K562 (cell line): ENCODE data around the gene CLDN15. TPM values are rescaled to one million over a fixed set of nuclear protein-coding genes. Genes with fewer than 3 reads are reported as not detected.

Source experiments
- ARNT ChIP-seq, 2 experiments: fragments of 450-650 bp; IDR thresholded peaks; 2 replicates each; pipeline ENCODE4 v1.6.1; 2016; ENCODE audit warnings: mild to moderate bottlenecking in 1 of 2
- BCL6 ChIP-seq: fragments of 250-450 bp; sonication (Bioruptor Pico); IDR thresholded peaks from 2 replicates; pipeline ENCODE4 v1.4.0; 2020
- CHD2 ChIP-seq: IDR thresholded peaks from 2 replicates; pipeline ENCODE4 v1.6.1; 2011; ENCODE audit warnings: low read depth, low read length
- CREBBP ChIP-seq: IDR thresholded peaks from one replicate; pipeline ENCODE4 v1.6.1; 2012; ENCODE audit warnings: low read depth, mild to moderate bottlenecking, control low read depth, inconsistent platforms, low read length
- EP400 ChIP-seq: fragments of 450-650 bp; IDR thresholded peaks from 2 replicates; pipeline ENCODE4 v1.6.1; 2017; ENCODE audit warnings: antibody characterized with exemption, mild to moderate bottlenecking, moderate library complexity
- HNRNPK ChIP-seq: fragments of 200-400 bp; formaldehyde crosslinking; IDR thresholded peaks from one replicate; pipeline ENCODE4 v1.6.1; 2018; ENCODE audit warnings: mild to moderate bottlenecking, low read depth, low read length; ENCODE audit not compliant: poor library complexity, severe bottlenecking
- KLF10 ChIP-seq: fragments of 250-450 bp; sonication (Bioruptor Pico); IDR thresholded peaks from 2 replicates; pipeline ENCODE4 v1.6.1; 2021; ENCODE audit warnings: matching md5 sums
- MXI1 ChIP-seq: IDR thresholded peaks from 2 replicates; pipeline ENCODE4 v1.6.1; 2011; ENCODE audit warnings: low read depth, mild to moderate bottlenecking, improper control_type of control experiment, low read length
- MYC ChIP-seq, 2 experiments: fragments of 250-450 bp in 1 of 2; sonication (Bioruptor Pico) in 1 of 2; IDR thresholded peaks; 2 replicates each; pipeline versions ENCODE4 v1.5.1 to v1.6.1; 2012 to 2021; ENCODE audit warnings: low read depth in 2 of 2, borderline replicate concordance in 1 of 2, improper control_type of control experiment in 1 of 2, low read length in 1 of 2, mild to moderate bottlenecking in 1 of 2, moderate library complexity in 1 of 2
- RAD21 ChIP-seq, 2 experiments: fragments of 250-450 bp in 1 of 2; fragments of 450-650 bp in 1 of 2; sonication (Bioruptor Pico) in 1 of 2; formaldehyde crosslinking in 1 of 2; IDR thresholded peaks in 1 of 2; conservative IDR thresholded peaks in 1 of 2; 2 replicates each; pipeline versions ENCODE4 v1.4.0 to v1.8.0; 2020 to 2022; ENCODE audit warnings: mild to moderate bottlenecking in 2 of 2, moderate library complexity in 1 of 2
- TAF15 ChIP-seq: fragments of 200-400 bp; formaldehyde crosslinking; IDR thresholded peaks from 2 replicates; pipeline ENCODE4 v1.6.1; 2017; ENCODE audit warnings: mild to moderate bottlenecking, low read depth, low read length, moderate library complexity
- TBL1XR1 ChIP-seq, 2 experiments: IDR thresholded peaks; 2 replicates each; pipeline ENCODE4 v1.6.1; 2012; ENCODE audit warnings: improper control_type of control experiment in 2 of 2, low read length in 2 of 2, mild to moderate bottlenecking in 1 of 2
- ZSCAN29 ChIP-seq: fragments of 450-650 bp; IDR thresholded peaks from 2 replicates; pipeline ENCODE4 v1.6.1; 2017
- polyA plus RNA-seq, 8 experiments: library from polyadenylated mRNA; depleted of rRNA in 4 of 8; stranded (reverse) in 5 of 8; unstranded in 3 of 8; fragments of >200 nt; fragmentation: Nextera tagmentation in 2 of 8; fragmentation: Illumina TruSeq in 1 of 8; extraction: Ambion mirVana in 2 of 8; extraction: Trizol in 1 of 8; gene quantifications; 2 replicates each; pipeline versions ENCODE4 v1.2.1 to v1.2.3, GENCODE V29; 2011 to 2014; ENCODE audit warnings: inconsistent platforms in 1 of 8, missing spikeins in 1 of 8
- total RNA-seq, 7 experiments: library from RNA; depleted of rRNA in 6 of 7; stranded (reverse); fragments of >200 nt in 6 of 7; fragmentation: Illumina TruSeq in 2 of 7; extraction: Trizol in 2 of 7; gene quantifications; 2 replicates each; pipeline versions ENCODE4 v1.2.1 to v1.2.3, GENCODE V29; 2011 to 2021; ENCODE audit warnings: low replicate concordance in 1 of 7
- TF ChIP-seq, protein P1 (sequence below): fragments of 250-450 bp; sonication (Bioruptor Pico); IDR thresholded peaks from 2 replicates; pipeline ENCODE4 v1.5.0; 2021
- TF ChIP-seq, protein P2 (sequence below), 3 experiments: IDR thresholded peaks in 2 of 3; conservative IDR thresholded peaks in 1 of 3; 2 replicates each; pipeline ENCODE4 v1.5.1; 2011 to 2012; ENCODE audit warnings: low read length in 3 of 3, mild to moderate bottlenecking in 3 of 3, control low read depth in 2 of 3, improper control_type of control experiment in 1 of 3, inconsistent platforms in 1 of 3, low read depth in 1 of 3, mixed read lengths in 1 of 3, moderate library complexity in 1 of 3; ENCODE audit not compliant: insufficient read depth in 2 of 3
- TF ChIP-seq, protein P3 (sequence below): fragments of 250-450 bp; sonication (Bioruptor Pico); IDR thresholded peaks from 2 replicates; pipeline ENCODE4 v1.4.0; 2020; ENCODE audit warnings: mild to moderate bottlenecking
- TF ChIP-seq, protein P4 (sequence below), 2 experiments: fragments of 450-650 bp in 1 of 2; sonication (generic) in 1 of 2; formaldehyde crosslinking; conservative IDR thresholded peaks; 2 replicates each; pipeline versions ENCODE4 v1.4.0 to v1.8.1; 2020 to 2022; ENCODE audit warnings: mild to moderate bottlenecking in 1 of 2, missing genetic modification reagents in 1 of 2
- TF ChIP-seq, protein P5 (sequence below): fragments of 200-400 bp; formaldehyde crosslinking; IDR thresholded peaks from 2 replicates; pipeline ENCODE4 v1.6.1; 2017; ENCODE audit warnings: mild to moderate bottlenecking, low read depth, low read length, moderate library complexity

Gene CLDN15
- total and polyA plus RNA-seq, 9 of the 15 experiments (the other 6 are each of a cell fraction or from before 2014, with no cell fraction given) = 0.32 to 14.5 (median 7.4) TPM

DNA sequence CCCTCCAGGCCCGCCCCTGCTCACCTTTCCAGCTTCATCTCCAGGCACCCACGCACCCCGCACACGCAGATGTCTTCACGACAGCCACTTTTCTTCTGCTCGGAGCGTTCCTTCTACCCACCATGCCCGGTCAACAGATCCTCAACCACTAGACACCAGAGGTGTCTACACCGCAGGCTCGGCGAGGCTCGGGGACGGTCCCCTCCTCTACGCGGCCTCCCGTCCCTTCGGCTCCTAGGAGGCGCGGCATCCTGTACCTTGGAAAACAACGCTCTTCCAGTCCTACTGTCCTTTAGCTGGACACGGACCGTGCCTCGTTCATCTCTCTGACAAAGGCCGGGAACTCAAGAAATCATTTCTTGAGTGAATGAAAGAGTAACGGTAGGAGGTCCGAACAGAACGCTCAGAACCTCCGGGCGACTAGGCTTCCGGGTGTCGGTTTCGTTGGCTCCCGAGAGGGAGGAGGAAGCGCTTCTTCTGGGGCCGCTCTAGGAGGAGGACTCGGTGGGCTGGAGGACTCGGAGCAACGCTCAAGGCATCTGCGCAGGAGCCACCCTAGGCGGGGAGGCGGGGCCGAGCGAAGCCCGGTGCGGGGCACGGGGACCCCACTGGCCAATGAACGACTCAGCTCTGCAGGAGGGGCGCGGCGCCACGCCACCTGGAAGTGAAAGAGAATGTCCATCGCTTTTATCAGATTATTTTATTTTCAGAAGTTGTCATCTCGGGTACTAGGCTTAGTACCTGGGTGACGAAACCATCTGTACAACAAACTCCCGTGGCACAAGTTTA lies 14.5 kb upstream of the CLDN15 start (continued):
- TF ChIP-seq, protein P1, sequence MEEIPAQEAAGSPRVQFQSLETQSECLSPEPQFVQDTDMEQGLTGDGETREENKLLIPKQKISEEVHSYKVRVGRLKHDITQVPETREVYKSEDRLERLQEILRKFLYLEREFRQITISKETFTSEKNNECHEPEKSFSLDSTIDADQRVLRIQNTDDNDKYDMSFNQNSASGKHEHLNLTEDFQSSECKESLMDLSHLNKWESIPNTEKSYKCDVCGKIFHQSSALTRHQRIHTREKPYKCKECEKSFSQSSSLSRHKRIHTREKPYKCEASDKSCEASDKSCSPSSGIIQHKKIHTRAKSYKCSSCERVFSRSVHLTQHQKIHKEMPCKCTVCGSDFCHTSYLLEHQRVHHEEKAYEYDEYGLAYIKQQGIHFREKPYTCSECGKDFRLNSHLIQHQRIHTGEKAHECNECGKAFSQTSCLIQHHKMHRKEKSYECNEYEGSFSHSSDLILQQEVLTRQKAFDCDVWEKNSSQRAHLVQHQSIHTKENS (CRISPR knock-in tag) = no peak
- TF ChIP-seq, protein P2, sequence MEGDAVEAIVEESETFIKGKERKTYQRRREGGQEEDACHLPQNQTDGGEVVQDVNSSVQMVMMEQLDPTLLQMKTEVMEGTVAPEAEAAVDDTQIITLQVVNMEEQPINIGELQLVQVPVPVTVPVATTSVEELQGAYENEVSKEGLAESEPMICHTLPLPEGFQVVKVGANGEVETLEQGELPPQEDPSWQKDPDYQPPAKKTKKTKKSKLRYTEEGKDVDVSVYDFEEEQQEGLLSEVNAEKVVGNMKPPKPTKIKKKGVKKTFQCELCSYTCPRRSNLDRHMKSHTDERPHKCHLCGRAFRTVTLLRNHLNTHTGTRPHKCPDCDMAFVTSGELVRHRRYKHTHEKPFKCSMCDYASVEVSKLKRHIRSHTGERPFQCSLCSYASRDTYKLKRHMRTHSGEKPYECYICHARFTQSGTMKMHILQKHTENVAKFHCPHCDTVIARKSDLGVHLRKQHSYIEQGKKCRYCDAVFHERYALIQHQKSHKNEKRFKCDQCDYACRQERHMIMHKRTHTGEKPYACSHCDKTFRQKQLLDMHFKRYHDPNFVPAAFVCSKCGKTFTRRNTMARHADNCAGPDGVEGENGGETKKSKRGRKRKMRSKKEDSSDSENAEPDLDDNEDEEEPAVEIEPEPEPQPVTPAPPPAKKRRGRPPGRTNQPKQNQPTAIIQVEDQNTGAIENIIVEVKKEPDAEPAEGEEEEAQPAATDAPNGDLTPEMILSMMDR (IDR thresholded peaks at IDR 0.05 in 2 of 3, conservative IDR thresholded peaks at IDR 0.05 in 1 of 3; ENCODE audit: insufficient read depth in 2 of 3, low read depth in 1 of 3, low read length in 3 of 3) = peak in 1 of 3 experiments; percentile 2; a peak in 2 of 6 replicates
- TF ChIP-seq, protein P3, sequence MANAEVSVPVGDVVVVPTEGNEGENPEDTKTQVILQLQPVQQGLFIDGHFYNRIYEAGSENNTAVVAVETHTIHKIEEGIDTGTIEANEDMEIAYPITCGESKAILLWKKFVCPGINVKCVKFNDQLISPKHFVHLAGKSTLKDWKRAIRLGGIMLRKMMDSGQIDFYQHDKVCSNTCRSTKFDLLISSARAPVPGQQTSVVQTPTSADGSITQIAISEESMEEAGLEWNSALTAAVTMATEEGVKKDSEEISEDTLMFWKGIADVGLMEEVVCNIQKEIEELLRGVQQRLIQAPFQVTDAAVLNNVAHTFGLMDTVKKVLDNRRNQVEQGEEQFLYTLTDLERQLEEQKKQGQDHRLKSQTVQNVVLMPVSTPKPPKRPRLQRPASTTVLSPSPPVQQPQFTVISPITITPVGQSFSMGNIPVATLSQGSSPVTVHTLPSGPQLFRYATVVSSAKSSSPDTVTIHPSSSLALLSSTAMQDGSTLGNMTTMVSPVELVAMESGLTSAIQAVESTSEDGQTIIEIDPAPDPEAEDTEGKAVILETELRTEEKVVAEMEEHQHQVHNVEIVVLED (CRISPR knock-in tag) = no peak
- TF ChIP-seq TBL1XR1 (IDR thresholded peaks at IDR 0.05; ENCODE audit: low read length in 2 of 2) (peak in 1 of 2 experiments; percentile 40; a peak in 1 of 4 replicates), EP400 (peak; percentile 84), TAF15 (no peak), KLF10 (no peak), CHD2 (0 out of 2 replicates have a peak, but pooled peaks have one; percentile 27), BCL6 (CRISPR knock-in tag) (no peak), MYC (IDR thresholded peaks at IDR 0.05; ENCODE audit: low read depth, low read length) (peak; percentile 63), MYC (CRISPR knock-in tag; IDR thresholded peaks at IDR 0.05; ENCODE audit: borderline replicate concordance, low read depth) (no peak), RAD21 (CRISPR knock-in tag; conservative IDR thresholded peaks at IDR 0.05 in 1 of 2, IDR thresholded peaks at IDR 0.05 in 1 of 2) (no peak), ARNT (IDR thresholded peaks at IDR 0.05) (peak; percentile 19 to 24; a peak in 2 of 4 replicates), ZSCAN29 (peak; percentile 86), CREBBP (no peak), MXI1 (0 out of 2 replicates have a peak, but pooled peaks have one; percentile 13), HNRNPK (no peak)
- TF ChIP-seq, protein P4, sequence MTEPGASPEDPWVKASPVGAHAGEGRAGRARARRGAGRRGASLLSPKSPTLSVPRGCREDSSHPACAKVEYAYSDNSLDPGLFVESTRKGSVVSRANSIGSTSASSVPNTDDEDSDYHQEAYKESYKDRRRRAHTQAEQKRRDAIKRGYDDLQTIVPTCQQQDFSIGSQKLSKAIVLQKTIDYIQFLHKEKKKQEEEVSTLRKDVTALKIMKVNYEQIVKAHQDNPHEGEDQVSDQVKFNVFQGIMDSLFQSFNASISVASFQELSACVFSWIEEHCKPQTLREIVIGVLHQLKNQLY (CRISPR knock-in tag; conservative IDR thresholded peaks at IDR 0.05) = no peak
- TF ChIP-seq, protein P5, sequence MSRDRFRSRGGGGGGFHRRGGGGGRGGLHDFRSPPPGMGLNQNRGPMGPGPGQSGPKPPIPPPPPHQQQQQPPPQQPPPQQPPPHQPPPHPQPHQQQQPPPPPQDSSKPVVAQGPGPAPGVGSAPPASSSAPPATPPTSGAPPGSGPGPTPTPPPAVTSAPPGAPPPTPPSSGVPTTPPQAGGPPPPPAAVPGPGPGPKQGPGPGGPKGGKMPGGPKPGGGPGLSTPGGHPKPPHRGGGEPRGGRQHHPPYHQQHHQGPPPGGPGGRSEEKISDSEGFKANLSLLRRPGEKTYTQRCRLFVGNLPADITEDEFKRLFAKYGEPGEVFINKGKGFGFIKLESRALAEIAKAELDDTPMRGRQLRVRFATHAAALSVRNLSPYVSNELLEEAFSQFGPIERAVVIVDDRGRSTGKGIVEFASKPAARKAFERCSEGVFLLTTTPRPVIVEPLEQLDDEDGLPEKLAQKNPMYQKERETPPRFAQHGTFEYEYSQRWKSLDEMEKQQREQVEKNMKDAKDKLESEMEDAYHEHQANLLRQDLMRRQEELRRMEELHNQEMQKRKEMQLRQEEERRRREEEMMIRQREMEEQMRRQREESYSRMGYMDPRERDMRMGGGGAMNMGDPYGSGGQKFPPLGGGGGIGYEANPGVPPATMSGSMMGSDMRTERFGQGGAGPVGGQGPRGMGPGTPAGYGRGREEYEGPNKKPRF = no peak
